Bronchial smooth muscle cell (primary cell): ENCODE data around the gene ACTL10. TPM values are rescaled to one million over a fixed set of nuclear protein-coding genes. Genes with fewer than 3 reads are reported as not detected.

Experiments
- total RNA-seq: library from RNA; depleted of rRNA; stranded (reverse); fragments of >200 nt; gene quantifications from 2 replicates; pipeline ENCODE4 v1.2.1, GENCODE V29; 2014

The ACTL10 gene
- 1.1 and 1.9 TPM in 2 replicates for total RNA-seq

GRCh38 chr20:33666293-33667244 is at the start of gene ACTL10:
ACTL10 (plus strand) TSS chr20:33666943; CDS start chr20:33667498, 555 bp downstream.

GRCh38 chr20:33662172-33662571 is 4.6 kb upstream of the ACTL10 start, which contains the start of gene C20orf144:
C20orf144 (plus strand) TSS chr20:33662327; CDS start chr20:33662346, 19 bp downstream.

GRCh38 chr20:33674294-33675135 is 7.8 kb downstream of the ACTL10 start, which contains the start of gene NECAB3:
NECAB3 (minus strand) TSS chr20:33674428; CDS start chr20:33674352, 76 bp downstream.

GRCh38 chr20:33686100-33686983 is 19.6 kb downstream of the ACTL10 start, which contains the start of gene E2F1:
E2F1 (minus strand) TSS chr20:33686385; CDS start chr20:33686264, 121 bp downstream.

Other genes with a start within 250 kb of the ACTL10 start
- gene SNTA1, start 223.2 kb upstream of the ACTL10 start, total RNA-seq, result 24.6 and 28.5 TPM in 2 replicates
- 5.0 and 5.7 TPM in 2 replicates for gene CBFA2T2, start 176.8 kb upstream of the ACTL10 start, total RNA-seq
- gene C20orf144, start 4.6 kb upstream of the ACTL10 start, total RNA-seq, result under 0.01 and 0.16 TPM in 2 replicates
- 30.9 and 35.2 TPM in 2 replicates for gene NECAB3, start 7.5 kb downstream of the ACTL10 start, total RNA-seq
- 0.77 and 1.3 TPM in 2 replicates for gene E2F1, start 19.4 kb downstream of the ACTL10 start, total RNA-seq
- gene PXMP4, start 53.4 kb downstream of the ACTL10 start, total RNA-seq, result 4.7 and 10.2 TPM in 2 replicates
- gene ZNF341, start 65.1 kb downstream of the ACTL10 start, total RNA-seq, result 0.94 and 0.95 TPM in 2 replicates
- 39.4 and 54.7 TPM in 2 replicates for gene CHMP4B, start 144.4 kb downstream of the ACTL10 start, total RNA-seq